Epithelial cell of proximal tubule (primary cell): ENCODE results near the gene TRMT61B. TPM values are rescaled to one million over a fixed set of nuclear protein-coding genes. Genes with fewer than 3 reads are reported as not detected.

Experiments
- DNase-seq: peaks from one replicate; pipeline ENCODE4 v3.0.0-alpha.2; 2011; ENCODE audit warnings: low read depth
- H3K4me3 ChIP-seq: 2 replicates; pipeline ENCODE4 v1.5.1; 2011; ENCODE audit warnings: low read depth, mild to moderate bottlenecking, low read length
- CTCF ChIP-seq: conservative IDR thresholded peaks from 2 replicates; pipeline ENCODE4 v1.5.1; 2012; ENCODE audit warnings: low read depth, mild to moderate bottlenecking, low read length
- total RNA-seq: library from RNA; depleted of rRNA; stranded (reverse); fragments of >200 nt; gene quantifications from 2 replicates; pipeline ENCODE4 v1.2.3, GENCODE V29; 2015

Gene TRMT61B
- total RNA-seq = 10.5 and 19.0 TPM in 2 replicates

GRCh38 chr2:28870146-28870891 lies at the start of gene TRMT61B:
TRMT61B (minus strand) TSS chr2:28870309; CDS start chr2:28870277, 32 bp downstream.
- peak within 1 kb of the TSS; percentile 71 for H3K4me3 ChIP-seq
- no peak for TF ChIP-seq CTCF
- DNase-seq = peak; percentile 56

DNA sequence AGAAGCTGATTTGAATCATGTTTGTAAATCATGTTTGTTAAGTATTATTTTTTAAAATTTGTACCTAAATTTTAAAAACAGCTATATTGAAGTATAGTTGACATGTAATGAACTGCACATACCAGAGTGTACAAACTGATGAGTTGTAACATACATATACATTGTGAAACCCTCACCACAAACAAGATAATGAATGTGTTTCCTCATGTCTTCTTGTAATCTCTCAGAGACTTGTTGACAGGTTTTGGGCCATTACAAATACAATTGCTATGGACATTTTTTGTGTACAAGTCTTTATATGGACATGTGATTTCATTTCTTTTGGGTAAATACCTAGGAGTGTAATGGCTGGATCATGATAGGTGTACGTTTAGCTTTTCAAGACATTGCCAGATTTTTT lies 45.8 kb upstream of the TRMT61B start:
- DNase-seq = no peak
- no peak overlapping the region for H3K4me3 ChIP-seq
- TF ChIP-seq CTCF = no peak

- H3K4me3 ChIP-seq = no peak overlapping the region
- TF ChIP-seq CTCF = no peak
- no peak for DNase-seq
Observed at GRCh38 chr2:28909655-28910353, 39.7 kb upstream of the TRMT61B start.

DNA sequence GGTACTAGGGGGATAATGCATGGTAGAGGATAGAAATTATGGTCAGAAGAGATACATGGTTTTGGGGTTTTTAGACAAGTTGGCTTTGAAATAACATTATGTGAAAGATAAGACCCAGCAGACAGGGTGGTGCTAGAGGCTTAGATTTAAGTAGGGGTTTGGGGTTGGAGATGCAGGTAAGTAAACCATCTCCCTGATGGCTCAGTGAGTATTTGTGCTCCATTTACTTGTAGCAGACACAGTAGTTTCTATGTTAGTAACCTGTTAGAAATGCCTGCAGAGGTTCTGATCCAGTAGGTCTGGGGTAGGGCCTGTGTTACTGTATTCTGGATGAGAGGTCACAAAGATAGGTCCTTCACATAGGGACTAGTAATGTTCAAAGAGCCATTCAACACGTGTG lies 38.1 kb upstream of the TRMT61B start:
- no peak overlapping the region for H3K4me3 ChIP-seq
- no peak for TF ChIP-seq CTCF
- no peak for DNase-seq

- no peak overlapping the region for H3K4me3 ChIP-seq
- TF ChIP-seq CTCF = no peak
- no peak for DNase-seq
Observed at GRCh38 chr2:28906821-28907220, 36.7 kb upstream of the TRMT61B start.

DNA sequence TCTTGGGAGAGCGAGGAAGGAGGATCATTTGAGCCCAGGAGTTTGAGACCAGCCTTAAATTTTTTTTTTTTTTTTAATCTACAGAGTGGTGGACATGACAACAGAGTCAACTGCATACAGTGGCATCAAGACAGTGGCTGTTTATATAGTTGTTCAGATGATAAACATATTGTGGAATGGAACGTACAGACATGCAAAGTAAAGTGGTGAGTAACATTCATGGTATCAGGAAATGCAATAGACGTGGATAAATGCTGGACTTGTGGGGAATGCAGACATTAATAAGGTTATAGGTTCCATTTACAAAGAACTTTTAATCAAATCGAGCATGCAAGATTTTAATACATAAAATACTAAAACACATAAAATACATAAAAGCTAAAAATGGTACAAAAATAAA lies 36.3 kb upstream of the TRMT61B start:
- TF ChIP-seq CTCF = no peak
- no peak for DNase-seq
- H3K4me3 ChIP-seq = no peak overlapping the region

DNA sequence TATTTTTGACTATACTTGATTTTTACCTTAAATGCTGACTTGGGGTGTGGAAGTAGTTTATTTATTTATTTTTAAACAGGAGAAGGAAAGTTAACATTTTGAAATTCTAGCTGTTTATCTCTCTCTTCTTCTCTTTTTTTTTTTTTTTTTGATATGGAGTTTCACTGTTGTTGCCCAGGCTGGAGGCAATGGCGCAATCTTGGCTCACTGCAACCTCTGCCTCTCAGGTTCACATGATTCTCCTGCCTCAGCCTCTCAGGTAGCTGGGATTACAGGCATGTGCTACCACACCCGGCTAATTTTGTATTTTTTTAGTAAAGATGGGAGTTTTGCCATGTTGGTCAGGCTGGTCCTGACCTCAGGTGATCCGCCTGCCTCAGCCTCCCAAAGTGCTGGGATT lies 35.4 kb upstream of the TRMT61B start:
- H3K4me3 ChIP-seq = no peak overlapping the region
- TF ChIP-seq CTCF = no peak

More for the DNA sequence above, 35.4 kb upstream of the TRMT61B start:
- no peak for DNase-seq
